Measurements from ENCODE around the gene NKD2.
"Not testable (repeated sequence)": the region's sequence is repeated elsewhere in the genome, so short reads cannot be mapped to it uniquely, and the experiment has no call there.

The NKD2 gene

GRCh38 chr5:1058083-1058945 lies 49.7 kb downstream of the NKD2 start:
- no peak for DNase-seq (ENCODE audit: low spot score)

- DNase-seq (ENCODE audit: low spot score): no peak
These were observed 50.6 kb downstream of the NKD2 start for GRCh38 chr5:1058988-1059883.

- DNase-seq (ENCODE audit: low spot score): no peak
These were observed 51.3 kb downstream of the NKD2 start for GRCh38 chr5:1059884-1060263.

- no peak for DNase-seq (ENCODE audit: low spot score)
These were observed 52.0 kb downstream of the NKD2 start for GRCh38 chr5:1060535-1060981.

GRCh38 chr5:1061292-1061691 lies 52.7 kb downstream of the NKD2 start:
- DNase-seq (ENCODE audit: low spot score): not testable (repeated sequence)

GRCh38 chr5:1061916-1062315 lies 53.3 kb downstream of the NKD2 start:
- DNase-seq (ENCODE audit: low spot score): no peak

GRCh38 chr5:1062761-1063568 lies 54.4 kb downstream of the NKD2 start:
- DNase-seq (ENCODE audit: low spot score): no peak

- DNase-seq (ENCODE audit: low spot score): no peak
These were observed 55.2 kb downstream of the NKD2 start for GRCh38 chr5:1063661-1064382.

GRCh38 chr5:1064383-1065142 lies 56.0 kb downstream of the NKD2 start:
- DNase-seq (ENCODE audit: low spot score): no peak

- no peak for DNase-seq (ENCODE audit: low spot score)
These were observed 56.6 kb downstream of the NKD2 start for GRCh38 chr5:1065143-1065750.

GRCh38 chr5:1065891-1066650 lies 57.5 kb downstream of the NKD2 start:
- no peak for DNase-seq (ENCODE audit: low spot score)

- no peak for DNase-seq (ENCODE audit: low spot score)
These were observed 58.1 kb downstream of the NKD2 start for GRCh38 chr5:1066676-1067075.

GRCh38 chr5:1067141-1068121 lies 58.8 kb downstream of the NKD2 start:
- no peak for DNase-seq (ENCODE audit: low spot score)

- no peak for DNase-seq (ENCODE audit: low spot score)
These were observed 59.7 kb downstream of the NKD2 start for GRCh38 chr5:1068204-1068894.

- DNase-seq (ENCODE audit: low spot score): no peak
These were observed 60.5 kb downstream of the NKD2 start for GRCh38 chr5:1068895-1069719.

- DNase-seq (ENCODE audit: low spot score): no peak
These were observed 61.1 kb downstream of the NKD2 start for GRCh38 chr5:1069720-1070088.
